ENCODE data around the gene S100B.

Gene S100B

GRCh38 chr21:46604975-46605766 lies at the start of gene S100B:
Gene S100B, minus strand, starts transcription at chr21:46605082. Its CDS starts 2,667 bp downstream, at chr21:46602415.
- DNase-seq (ENCODE audit: low read depth) = no peak
- no peak within 1 kb of the TSS for H3K4me3 ChIP-seq (ENCODE audit: low read length)
- no peak for TF ChIP-seq CTCF (conservative IDR thresholded peaks at IDR 0.05; ENCODE audit: low read depth, low read length)

GRCh38 chr21:46651121-46651520 lies 46.2 kb upstream of the S100B start:
- no peak for TF ChIP-seq CTCF (conservative IDR thresholded peaks at IDR 0.05; ENCODE audit: low read depth, low read length)
- no peak for DNase-seq (ENCODE audit: low read depth)
- H3K4me3 ChIP-seq (ENCODE audit: low read length) = no peak overlapping the region

DNA sequence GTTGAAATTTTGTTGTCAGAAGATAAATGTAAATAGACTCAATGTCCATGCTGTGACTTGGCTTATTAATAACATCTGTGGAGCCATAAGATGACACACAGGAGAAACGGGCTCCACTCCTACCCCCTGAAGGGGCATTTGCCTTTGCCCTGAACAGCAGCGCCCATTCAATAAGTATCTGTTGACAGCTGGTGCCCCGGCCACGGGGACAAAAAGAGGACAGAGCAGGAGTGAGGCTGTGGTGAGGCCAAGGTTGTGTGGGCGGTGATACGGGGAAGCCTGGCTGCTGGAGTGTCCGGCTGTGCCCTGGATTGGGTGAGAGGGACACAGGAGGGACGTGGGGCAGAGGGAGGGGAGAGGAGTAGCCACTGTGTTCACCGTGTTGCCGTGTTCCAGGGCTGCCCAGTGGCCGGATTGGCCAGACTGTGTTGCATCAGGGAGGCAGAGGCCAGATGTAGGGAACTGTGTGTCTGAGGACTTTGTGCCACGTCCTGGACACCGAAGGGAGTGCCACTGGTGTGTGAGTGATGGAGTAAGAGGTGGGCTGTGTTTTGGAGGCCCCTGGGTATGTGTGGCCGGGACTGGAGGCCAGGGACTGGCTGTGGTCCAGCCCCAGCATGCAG lies 45.7 kb upstream of the S100B start:
- no peak for TF ChIP-seq CTCF (conservative IDR thresholded peaks at IDR 0.05; ENCODE audit: low read depth, low read length)
- no peak for DNase-seq (ENCODE audit: low read depth)

DNA sequence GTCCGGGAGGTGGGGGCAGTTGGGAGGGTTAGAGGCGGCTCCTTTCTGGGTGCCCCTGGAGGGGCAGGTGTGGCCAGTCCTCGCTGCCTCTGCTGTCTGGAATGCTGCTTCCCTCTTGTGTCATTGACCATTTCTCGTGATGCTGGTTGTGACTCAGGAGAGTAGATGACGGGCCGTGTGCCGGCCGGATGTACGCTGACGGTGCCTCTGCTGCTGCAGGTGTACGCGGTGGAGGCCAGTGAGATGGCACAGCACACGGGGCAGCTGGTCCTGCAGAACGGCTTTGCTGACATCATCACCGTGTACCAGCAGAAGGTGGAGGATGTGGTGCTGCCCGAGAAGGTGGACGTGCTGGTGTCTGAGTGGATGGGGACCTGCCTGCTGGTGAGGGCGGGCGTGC lies 44.5 kb upstream of the S100B start:
- no peak overlapping the region for H3K4me3 ChIP-seq (ENCODE audit: low read length)
- TF ChIP-seq CTCF (conservative IDR thresholded peaks at IDR 0.05; ENCODE audit: low read depth, low read length) = no peak

More for the DNA sequence above, 45.7 kb upstream of the S100B start:
- H3K4me3 ChIP-seq (ENCODE audit: low read length) = no peak overlapping the region

GRCh38 chr21:46648539-46648938 lies 43.7 kb upstream of the S100B start:
- no peak for DNase-seq (ENCODE audit: low read depth)
- TF ChIP-seq CTCF (conservative IDR thresholded peaks at IDR 0.05; ENCODE audit: low read depth, low read length) = no peak
- H3K4me3 ChIP-seq (ENCODE audit: low read length) = no peak overlapping the region

More for the DNA sequence above, 44.5 kb upstream of the S100B start:
- DNase-seq (ENCODE audit: low read depth) = no peak

GRCh38 chr21:46646541-46647154 lies 41.8 kb upstream of the S100B start:
- no peak for TF ChIP-seq CTCF (conservative IDR thresholded peaks at IDR 0.05; ENCODE audit: low read depth, low read length)
- no peak overlapping the region for H3K4me3 ChIP-seq (ENCODE audit: low read length)
- no peak for DNase-seq (ENCODE audit: low read depth)
